NCI-H526 (cell line): ENCODE measurements around the gene METTL8.
"Not testable (repeated sequence)": the region's sequence is repeated elsewhere in the genome, so short reads cannot be mapped to it uniquely, and the experiment has no call there.

Experiments used
- DNase-seq, 2 experiments: peaks; one replicate each; lab custom pipeline; 2025; lab: John Stamatoyannopoulos, UW

Gene METTL8

GRCh38 chr2:171430516-171431410, 3.0 kb downstream of the METTL8 start:
- DNase-seq = no peak

GRCh38 chr2:171422710-171423495, 10.9 kb downstream of the METTL8 start:
- not testable (repeated sequence) for DNase-seq

GRCh38 chr2:171420728-171421563, 12.8 kb downstream of the METTL8 start:
- no peak for DNase-seq

GRCh38 chr2:171419333-171419732, 14.5 kb downstream of the METTL8 start:
- DNase-seq = no peak

- peak; percentile 95 to 98 for DNase-seq
Measured at GRCh38 chr2:171416009-171416926, 17.5 kb downstream of the METTL8 start.

GRCh38 chr2:171414645-171415044, 19.1 kb downstream of the METTL8 start:
- DNase-seq = not testable (repeated sequence)

- DNase-seq = no peak
Measured at GRCh38 chr2:171412571-171413175, 21.1 kb downstream of the METTL8 start.

GRCh38 chr2:171411791-171412483, 21.9 kb downstream of the METTL8 start:
- no peak for DNase-seq

GRCh38 chr2:171411214-171411613, 22.6 kb downstream of the METTL8 start:
- DNase-seq = no peak

- no peak for DNase-seq
Measured at GRCh38 chr2:171410624-171411023, 23.2 kb downstream of the METTL8 start.

GRCh38 chr2:171410101-171410500, 23.7 kb downstream of the METTL8 start:
- no peak for DNase-seq

GRCh38 chr2:171409436-171409971, 24.3 kb downstream of the METTL8 start:
- no peak for DNase-seq

- no peak for DNase-seq
Measured at GRCh38 chr2:171407676-171408044, 26.1 kb downstream of the METTL8 start.

GRCh38 chr2:171407030-171407675, 26.6 kb downstream of the METTL8 start:
- DNase-seq = no peak

GRCh38 chr2:171406044-171406443, 27.7 kb downstream of the METTL8 start:
- DNase-seq = no peak

GRCh38 chr2:171405546-171405945, 28.2 kb downstream of the METTL8 start:
- no peak for DNase-seq

GRCh38 chr2:171404719-171405118, 29.1 kb downstream of the METTL8 start:
- DNase-seq = peak in 1 of 2 experiments; percentile 29

GRCh38 chr2:171404261-171404660, 29.5 kb downstream of the METTL8 start:
- DNase-seq = no peak

GRCh38 chr2:171402906-171403580, 30.7 kb downstream of the METTL8 start:
- peak; percentile 28 to 49 for DNase-seq
